NCI-H2196 treated with DMSO at 0.1 percent for 48 hours (cell line): ENCODE results near the gene PALM.
A peak's percentile ranks its signal among the peaks of the same experiment; 100 is the strongest.
"Not testable (repeated sequence)": the region's sequence is repeated elsewhere in the genome, so short reads cannot be mapped to it uniquely, and the experiment has no call there.

ENCODE experiments used
- DNase-seq: peaks from one replicate; lab custom pipeline; 2025; ENCODE audit not compliant: unreplicated experiment; lab: John Stamatoyannopoulos, UW

PALM gene

DNA sequence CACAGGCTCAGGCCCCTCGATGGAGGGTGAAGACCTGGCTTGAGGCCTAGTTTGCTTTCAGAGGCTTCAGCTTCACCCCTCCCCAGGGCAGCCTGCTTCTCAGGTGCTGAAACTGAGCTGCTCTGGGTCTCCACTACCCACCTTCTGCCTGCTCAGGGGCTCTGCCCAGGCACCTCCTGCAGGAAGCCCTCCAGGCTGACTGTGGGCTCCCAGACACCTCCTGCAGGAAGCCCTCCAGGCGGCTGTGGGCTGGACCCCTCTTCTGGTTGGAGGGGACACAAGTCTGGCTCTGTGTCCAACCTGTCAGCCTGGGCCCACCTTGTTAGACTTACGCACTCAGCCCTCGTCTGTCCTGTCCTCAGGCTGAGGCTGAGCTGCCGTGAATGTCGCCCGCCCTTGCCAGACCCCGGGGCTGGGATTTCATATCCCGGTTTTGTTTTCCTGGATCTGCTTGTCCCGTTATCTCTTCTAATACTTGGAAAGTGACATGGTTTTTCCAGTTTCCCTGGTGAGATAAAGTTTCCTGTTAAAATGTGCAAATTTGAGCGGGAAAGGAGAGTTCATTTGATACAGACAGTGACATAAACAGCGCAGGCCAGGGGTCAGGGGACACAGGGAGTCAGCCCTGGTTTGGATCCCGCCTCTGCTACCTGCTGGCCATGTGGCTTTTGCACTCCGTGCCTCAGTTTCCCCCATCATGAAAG is 21.4 kb downstream of the PALM start:
- DNase-seq: no peak

GRCh38 chr19:731000-731399 is 22.3 kb downstream of the PALM start:
- no peak for DNase-seq

GRCh38 chr19:732148-733069 is 23.7 kb downstream of the PALM start:
- no peak for DNase-seq

- no peak for DNase-seq
Measured at GRCh38 chr19:734716-735115, 26.0 kb downstream of the PALM start.

DNA sequence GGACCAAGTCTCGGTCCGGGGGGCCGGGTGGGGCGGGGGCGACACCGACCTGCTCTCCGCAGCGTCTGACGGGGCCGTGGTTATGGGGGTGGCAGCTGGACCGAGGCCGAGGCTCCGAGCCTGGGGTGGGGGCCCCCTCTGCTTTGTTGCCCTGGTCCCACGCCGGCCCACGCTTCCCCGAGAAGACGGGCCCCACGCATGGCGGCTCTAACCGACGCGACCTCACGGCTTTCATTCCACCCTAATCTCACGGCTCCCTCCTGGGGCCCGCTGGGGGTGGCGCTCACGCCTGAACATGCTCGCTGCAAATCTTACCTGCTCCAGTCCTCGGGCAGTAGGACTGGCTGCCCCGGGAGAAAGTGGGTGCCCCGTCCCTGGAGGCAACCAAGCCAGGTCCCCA is 27.4 kb downstream of the PALM start:
- DNase-seq: no peak

- no peak for DNase-seq
Measured at GRCh38 chr19:737591-738093, 28.9 kb downstream of the PALM start.

DNA sequence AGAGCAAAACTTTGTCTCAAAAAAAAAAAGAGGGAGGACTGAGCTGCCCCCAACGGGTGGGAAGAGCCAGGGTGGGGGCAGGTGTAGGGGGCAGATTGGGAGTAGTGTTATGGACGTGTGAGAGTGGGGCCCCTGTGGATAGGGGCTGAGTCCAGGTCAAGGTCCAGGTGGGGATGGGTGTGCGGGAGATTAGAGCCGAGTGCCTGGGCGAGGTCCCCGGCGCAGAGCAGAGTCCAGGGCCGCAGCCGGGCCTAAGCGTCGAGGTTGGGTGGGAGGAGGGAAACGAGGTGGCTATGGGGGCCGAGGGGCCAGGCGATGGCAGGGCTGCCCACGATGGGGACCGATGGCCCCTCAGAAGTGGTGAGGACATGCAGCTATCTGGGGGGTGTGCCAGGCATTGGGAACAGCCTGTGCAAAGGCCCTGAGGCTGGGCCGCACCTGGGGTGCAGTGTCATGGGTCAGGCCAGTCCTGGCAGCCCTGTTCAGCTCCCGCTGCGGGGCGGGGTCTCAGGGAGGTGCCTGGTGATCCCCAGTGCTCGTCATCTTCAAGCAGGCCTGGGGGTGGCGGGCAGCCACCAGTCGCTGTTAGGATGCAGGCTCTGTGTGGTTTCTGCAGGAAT is 29.9 kb downstream of the PALM start:
- no peak for DNase-seq

DNA sequence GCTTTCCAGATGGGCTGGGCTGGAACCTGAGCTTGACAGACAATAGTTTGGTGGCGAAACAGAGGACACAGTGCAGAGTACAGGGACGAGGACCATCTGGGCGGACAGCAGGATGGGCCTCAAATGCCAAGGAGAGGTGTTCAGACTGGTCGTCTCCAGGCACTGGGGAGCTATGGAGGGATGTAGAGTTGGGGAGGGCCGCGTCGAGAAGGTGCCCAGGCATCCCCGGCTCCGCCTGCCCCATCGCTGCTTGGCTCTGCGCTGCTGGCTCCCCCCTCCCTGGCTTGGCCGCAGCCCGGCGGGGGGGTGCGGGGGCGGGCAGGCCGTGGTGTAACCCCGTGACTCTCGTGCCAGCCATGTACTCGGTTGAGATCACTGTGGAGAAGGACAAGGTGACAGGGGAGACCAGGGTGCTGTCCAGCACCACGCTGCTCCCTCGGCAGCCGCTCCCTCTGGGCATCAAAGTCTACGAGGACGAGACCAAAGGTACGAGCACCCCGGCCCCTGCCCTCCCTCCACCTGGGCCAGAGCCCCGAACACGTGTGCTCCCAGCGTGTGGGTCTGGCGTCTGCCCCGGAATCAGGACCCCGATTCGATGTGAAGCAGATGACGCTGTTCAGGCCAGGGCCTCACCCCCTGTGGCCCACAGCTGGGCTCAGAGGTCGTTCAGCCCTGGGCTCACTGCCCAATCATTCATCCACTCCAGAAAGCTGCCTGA is 31.4 kb downstream of the PALM start:
- peak; percentile 25 for DNase-seq

GRCh38 chr19:740816-741505 is 32.2 kb downstream of the PALM start:
- not testable (repeated sequence) for DNase-seq

DNA sequence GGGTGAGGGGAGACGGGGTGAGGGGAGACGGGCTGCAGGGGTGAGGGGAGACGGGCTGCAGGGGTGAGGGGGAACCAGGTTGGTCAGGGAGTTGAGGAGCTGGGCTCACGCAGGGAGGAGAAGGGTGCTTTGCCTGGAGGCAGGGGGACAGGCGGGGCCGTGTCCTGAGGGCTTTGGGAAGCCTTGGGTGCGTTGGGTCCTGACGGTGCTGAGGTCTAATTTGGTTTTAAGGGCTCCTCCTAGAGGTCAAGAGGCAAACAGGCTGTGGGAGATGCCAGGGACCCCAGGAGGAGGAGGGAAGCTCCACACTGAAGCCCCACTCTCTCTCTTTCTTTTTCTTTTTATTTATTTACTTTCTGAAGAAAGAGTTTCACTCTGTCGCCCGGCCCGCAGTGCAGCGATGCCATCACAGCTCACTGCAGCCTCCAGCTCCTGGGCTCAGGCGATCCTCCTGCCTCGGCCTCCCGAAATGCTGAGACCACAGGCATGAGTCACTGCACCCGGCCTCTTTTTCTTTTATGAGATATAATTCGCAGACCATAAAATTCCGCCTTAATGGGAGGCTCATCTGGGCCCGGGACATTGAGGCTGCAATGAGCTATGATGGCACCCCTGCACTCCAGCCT is 32.9 kb downstream of the PALM start:
- no peak for DNase-seq

DNA sequence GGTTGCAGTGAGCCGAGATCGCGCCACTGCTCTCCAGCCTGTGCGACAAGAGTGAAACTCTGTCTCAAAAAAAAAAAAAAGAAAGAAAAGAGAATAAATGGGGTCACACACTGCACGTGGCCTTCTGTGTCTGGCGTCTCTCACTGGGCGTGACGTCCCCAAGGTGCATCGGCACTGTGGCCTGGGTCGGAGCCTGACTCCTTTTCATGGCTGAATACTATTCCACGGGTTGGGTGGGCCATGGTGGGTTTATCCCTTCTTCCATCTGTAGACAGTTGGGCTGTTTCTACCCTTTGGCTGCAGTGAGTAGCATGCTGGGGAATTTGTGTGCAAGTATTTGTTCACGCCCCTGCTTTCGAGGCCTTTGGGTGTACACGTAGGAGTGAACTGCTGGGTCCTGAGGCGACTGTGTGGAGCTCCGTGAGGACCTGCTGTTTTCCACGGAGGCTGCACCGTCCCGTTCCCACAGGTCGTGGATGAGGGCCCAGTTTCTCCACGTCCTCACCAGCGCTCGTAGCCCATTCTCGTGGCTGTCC is 33.9 kb downstream of the PALM start:
- no peak for DNase-seq

DNA sequence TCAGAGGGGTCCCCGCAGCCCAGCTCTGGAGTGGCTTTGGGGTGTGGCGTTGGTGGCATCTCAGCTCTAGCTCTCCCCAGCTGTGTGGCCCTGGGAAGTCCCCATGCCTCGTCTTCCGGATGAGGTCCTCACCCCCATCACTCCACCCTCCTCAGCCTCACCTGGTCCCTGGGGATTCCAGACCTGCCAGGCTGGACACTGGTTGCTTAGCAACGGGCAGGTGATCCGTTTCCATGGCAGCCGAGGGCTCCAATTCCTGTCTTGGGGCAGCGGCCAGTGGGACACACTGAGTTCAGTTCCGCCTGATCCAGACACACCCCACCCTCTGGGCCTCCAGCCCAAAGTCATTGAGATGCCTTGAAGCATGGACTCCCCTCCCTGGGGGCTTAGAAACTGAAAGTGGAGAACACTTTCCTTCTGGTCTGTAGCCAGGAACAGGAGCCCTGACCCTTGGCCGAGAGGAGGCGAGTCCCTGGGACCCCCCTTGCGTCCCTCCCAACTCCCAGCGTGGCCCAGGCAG is 34.5 kb downstream of the PALM start:
- peak; percentile 48 for DNase-seq

DNA sequence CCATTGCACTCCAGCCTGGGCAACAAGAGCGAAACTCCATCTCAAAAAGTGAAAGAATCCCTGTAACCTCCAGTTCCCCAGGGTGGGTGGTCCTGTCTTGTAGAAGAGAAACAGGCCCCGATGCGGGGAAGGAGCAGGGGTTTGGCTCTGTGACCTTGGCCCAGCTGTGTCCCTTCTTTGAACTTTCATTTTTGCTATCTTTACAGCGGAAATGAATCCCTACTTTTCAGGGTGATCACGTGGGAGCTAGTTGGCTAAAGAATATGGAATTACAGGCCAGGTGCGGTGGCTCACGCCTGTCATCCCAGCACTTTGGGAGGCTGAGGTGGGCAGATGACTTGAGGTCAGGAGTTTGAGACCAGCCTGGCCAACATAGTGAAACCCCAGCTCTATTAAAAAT is 36.4 kb downstream of the PALM start:
- not testable (repeated sequence) for DNase-seq

- no peak for DNase-seq
Measured at GRCh38 chr19:746208-746819, 37.6 kb downstream of the PALM start.

- DNase-seq: no peak
Measured at GRCh38 chr19:746956-747355, 38.2 kb downstream of the PALM start.

GRCh38 chr19:747432-748273 is 38.9 kb downstream of the PALM start:
- DNase-seq: no peak

GRCh38 chr19:748274-748598 is 39.5 kb downstream of the PALM start:
- DNase-seq: no peak

DNA sequence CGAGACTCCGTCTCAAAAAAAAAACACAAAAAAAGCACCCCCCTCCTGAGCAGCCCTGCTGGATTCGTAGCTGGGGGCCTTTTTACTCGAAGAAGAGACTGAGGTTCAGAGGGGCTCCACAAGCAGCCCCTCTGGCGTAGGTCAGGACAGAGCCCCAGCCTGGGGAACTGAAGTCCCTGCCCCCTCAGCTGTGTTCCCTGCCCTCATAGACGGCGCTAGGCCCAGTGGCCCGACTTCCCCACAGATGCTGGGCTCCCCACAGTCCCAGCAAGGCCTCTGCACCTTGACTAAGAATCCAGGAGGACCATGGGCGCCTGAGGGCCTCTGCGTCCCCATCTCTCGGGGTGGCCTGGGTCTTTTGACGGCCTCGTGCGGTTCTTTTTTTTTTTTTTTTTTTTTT is 41.1 kb downstream of the PALM start:
- DNase-seq: no peak
